WTC11 (cell line): Measurements from ENCODE around the gene SLC45A1. TPM values are rescaled to one million over a fixed set of nuclear protein-coding genes. Genes with fewer than 3 reads are reported as not detected.

Source experiments
- ATAC-seq: fragments of 200-7000 bp; cut with Tn5 transposase; 2 replicates; pipeline ENCODE4 v1.10.0; 2021; ENCODE audit warnings: mild to moderate bottlenecking, moderate library complexity
- CTCF ChIA-PET: fragments of 300-600 bp; sonication (Branson Sonifier 250); formaldehyde crosslinking; loops from one replicate; lab custom pipeline; 2021; ENCODE audit warnings: antibody characterized with exemption; lab: Charles Lee
- POLR2A ChIA-PET: fragments of 350-600 bp; sonication (Branson Sonifier 250); formaldehyde crosslinking; loops from one replicate; lab custom pipeline; 2021; ENCODE audit warnings: antibody characterized with exemption; lab: Charles Lee
- DNase-seq: peaks from one replicate; pipeline ENCODE4 v3.0.0; 2021; ENCODE audit warnings: low spot score
- H3K27ac Mint-ChIP-seq: 2 replicates; pipeline ENCODE4 v1.8.0; 2021; ENCODE audit warnings: mixed read lengths
- H3K27me3 Mint-ChIP-seq: 2 replicates; pipeline ENCODE4 v1.8.0; 2021; ENCODE audit warnings: low read depth, mild to moderate bottlenecking, moderate library complexity, mixed read lengths
- H3K36me3 Mint-ChIP-seq: 2 replicates; pipeline ENCODE4 v1.8.0; 2021; ENCODE audit warnings: mixed read lengths
- H3K4me1 Mint-ChIP-seq: 2 replicates; pipeline ENCODE4 v1.8.0; 2022; ENCODE audit warnings: mixed read lengths
- H3K4me3 Mint-ChIP-seq: 2 replicates; pipeline ENCODE4 v1.8.0; 2021; ENCODE audit warnings: mild to moderate bottlenecking, moderate library complexity, mixed read lengths
- H3K9me3 Mint-ChIP-seq: 2 replicates; pipeline ENCODE4 v1.8.0; 2021; ENCODE audit warnings: mixed read lengths
- CREB1 ChIP-seq: sonication (generic); formaldehyde crosslinking; IDR thresholded peaks from 2 replicates; pipeline ENCODE4 v1.8.0; 2023; ENCODE audit warnings: mild to moderate bottlenecking, missing genetic modification reagents
- EMX1 ChIP-seq: fragments of 250-450 bp; sonication (Bioruptor Pico); IDR thresholded peaks from 2 replicates; pipeline ENCODE4 v1.8.0; 2021; ENCODE audit warnings: mild to moderate bottlenecking
- FOXJ3 ChIP-seq: sonication (generic); formaldehyde crosslinking; IDR thresholded peaks from 2 replicates; pipeline ENCODE4 v1.9.0; 2021; ENCODE audit warnings: missing genetic modification reagents, mild to moderate bottlenecking, borderline replicate concordance
- GTF2I ChIP-seq: fragments of 250-450 bp; sonication (Bioruptor Pico); conservative IDR thresholded peaks from 2 replicates; pipeline ENCODE4 v1.4.0; 2021; ENCODE audit warnings: mild to moderate bottlenecking
- IRF1 ChIP-seq: sonication (generic); formaldehyde crosslinking; IDR thresholded peaks from 2 replicates; pipeline ENCODE4 v1.8.0; 2023; ENCODE audit warnings: missing genetic modification reagents
- IRF2 ChIP-seq: sonication (generic); formaldehyde crosslinking; IDR thresholded peaks from 2 replicates; pipeline ENCODE4 v1.8.0; 2022; ENCODE audit warnings: low read depth, missing genetic modification reagents, borderline replicate concordance
- KAT7 ChIP-seq: sonication (generic); formaldehyde crosslinking; IDR thresholded peaks from 2 replicates; pipeline ENCODE4 v1.8.1; 2023; ENCODE audit warnings: missing genetic modification reagents, mild to moderate bottlenecking, borderline replicate concordance
- RELA ChIP-seq: sonication (generic); formaldehyde crosslinking; IDR thresholded peaks from 2 replicates; pipeline ENCODE4 v1.8.1; 2022; ENCODE audit warnings: missing genetic modification reagents, mild to moderate bottlenecking, borderline replicate concordance
- RORB ChIP-seq: fragments of 250-450 bp; sonication (Bioruptor Pico); IDR thresholded peaks from 2 replicates; pipeline ENCODE4 v1.9.0; 2021; ENCODE audit warnings: mild to moderate bottlenecking
- SOX15 ChIP-seq: fragments of 250-450 bp; sonication (Bioruptor Pico); IDR thresholded peaks from 2 replicates; pipeline ENCODE4 v1.9.0; 2021; ENCODE audit warnings: mild to moderate bottlenecking
- TEAD4 ChIP-seq: sonication (generic); formaldehyde crosslinking; IDR thresholded peaks from 2 replicates; pipeline ENCODE4 v1.8.0; 2022; ENCODE audit warnings: mild to moderate bottlenecking, missing genetic modification reagents
- ZBTB21 ChIP-seq: sonication (generic); formaldehyde crosslinking; IDR thresholded peaks from 2 replicates; pipeline ENCODE4 v1.8.1; 2023; ENCODE audit warnings: mild to moderate bottlenecking, missing genetic modification reagents, borderline replicate concordance
- ZNF219 ChIP-seq: sonication (generic); formaldehyde crosslinking; IDR thresholded peaks from 2 replicates; pipeline ENCODE4 v1.8.0; 2023; ENCODE audit warnings: missing genetic modification reagents, mild to moderate bottlenecking, borderline replicate concordance
- ZNF232 ChIP-seq: sonication (generic); formaldehyde crosslinking; IDR thresholded peaks from 2 replicates; pipeline ENCODE4 v1.8.0; 2022; ENCODE audit warnings: mild to moderate bottlenecking, missing genetic modification reagents
- ZNF396 ChIP-seq: fragments of 250-450 bp; sonication (Bioruptor Pico); IDR thresholded peaks from 2 replicates; pipeline ENCODE4 v1.8.0; 2021; ENCODE audit warnings: mild to moderate bottlenecking, moderate library complexity, borderline replicate concordance
- ZSCAN18 ChIP-seq: fragments of 250-450 bp; sonication (Bioruptor Pico); IDR thresholded peaks from 2 replicates; pipeline ENCODE4 v2.1.2; 2022; ENCODE audit warnings: mild to moderate bottlenecking, moderate library complexity
- total RNA-seq: library from RNA; stranded (reverse); gene quantifications from 3 replicates; pipeline ENCODE4 v1.2.3, GENCODE V29; 2021
- TF ChIP-seq, protein P1 (sequence below): sonication (generic); formaldehyde crosslinking; IDR thresholded peaks from 2 replicates; pipeline ENCODE4 v1.8.0; 2022; ENCODE audit warnings: mild to moderate bottlenecking, missing genetic modification reagents
- TF ChIP-seq, protein P2 (sequence below): sonication (generic); formaldehyde crosslinking; IDR thresholded peaks from 2 replicates; pipeline ENCODE4 v1.8.1; 2023; ENCODE audit warnings: mild to moderate bottlenecking, moderate library complexity, missing genetic modification reagents

SLC45A1 gene
- total RNA-seq, 1 experiment from 2014 or later = 2.3 TPM

- peaks cover 21% of the 10 kb centered on the region for H3K4me1 Mint-ChIP-seq
- CTCF ChIA-PET = no interaction called here
- H3K9me3 Mint-ChIP-seq = peaks cover 10% of the 10 kb centered on the region
- no peak overlapping the region for H3K27ac Mint-ChIP-seq
- no peak overlapping the region for H3K4me3 Mint-ChIP-seq
- H3K27me3 Mint-ChIP-seq = no peaks in the 10 kb centered on the region
- TF ChIP-seq GTF2I (CRISPR knock-in tag) (no peak), SOX15 (no peak), IRF1 (CRISPR knock-in tag) (no peak), CREB1 (CRISPR knock-in tag) (no peak), IRF2 (CRISPR knock-in tag) (no peak), RELA (CRISPR knock-in tag) (no peak), KAT7 (CRISPR knock-in tag) (no peak), ZNF219 (no peak)
- TF ChIP-seq, protein P1, sequence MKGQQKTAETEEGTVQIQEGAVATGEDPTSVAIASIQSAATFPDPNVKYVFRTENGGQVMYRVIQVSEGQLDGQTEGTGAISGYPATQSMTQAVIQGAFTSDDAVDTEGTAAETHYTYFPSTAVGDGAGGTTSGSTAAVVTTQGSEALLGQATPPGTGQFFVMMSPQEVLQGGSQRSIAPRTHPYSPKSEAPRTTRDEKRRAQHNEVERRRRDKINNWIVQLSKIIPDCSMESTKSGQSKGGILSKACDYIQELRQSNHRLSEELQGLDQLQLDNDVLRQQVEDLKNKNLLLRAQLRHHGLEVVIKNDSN (CRISPR knock-in tag) = no peak
- no peak for ATAC-seq
- POLR2A ChIA-PET = no interaction called here
- no peaks in the 10 kb centered on the region for H3K36me3 Mint-ChIP-seq
- no peak for DNase-seq
Measured at GRCh38 chr1:8285103-8285502, 32.8 kb upstream of the SLC45A1 start.

- Mint-ChIP-seq H3K4me3 (no peak overlapping the region), H3K27ac (no peak overlapping the region; the same call in 1 of the 2 replicates), H3K4me1 (peaks cover 21% of the 10 kb centered on the region), H3K27me3 (no peaks in the 10 kb centered on the region), H3K36me3 (no peaks in the 10 kb centered on the region), H3K9me3 (peaks cover 7% of the 10 kb centered on the region)
- ATAC-seq (no peak), DNase-seq (no peak)
- no peak for TF ChIP-seq GTF2I (CRISPR knock-in tag)
- no peak for TF ChIP-seq ZBTB21 (CRISPR knock-in tag)
- TF ChIP-seq RORB (CRISPR knock-in tag) = no peak
- TF ChIP-seq, protein P2, sequence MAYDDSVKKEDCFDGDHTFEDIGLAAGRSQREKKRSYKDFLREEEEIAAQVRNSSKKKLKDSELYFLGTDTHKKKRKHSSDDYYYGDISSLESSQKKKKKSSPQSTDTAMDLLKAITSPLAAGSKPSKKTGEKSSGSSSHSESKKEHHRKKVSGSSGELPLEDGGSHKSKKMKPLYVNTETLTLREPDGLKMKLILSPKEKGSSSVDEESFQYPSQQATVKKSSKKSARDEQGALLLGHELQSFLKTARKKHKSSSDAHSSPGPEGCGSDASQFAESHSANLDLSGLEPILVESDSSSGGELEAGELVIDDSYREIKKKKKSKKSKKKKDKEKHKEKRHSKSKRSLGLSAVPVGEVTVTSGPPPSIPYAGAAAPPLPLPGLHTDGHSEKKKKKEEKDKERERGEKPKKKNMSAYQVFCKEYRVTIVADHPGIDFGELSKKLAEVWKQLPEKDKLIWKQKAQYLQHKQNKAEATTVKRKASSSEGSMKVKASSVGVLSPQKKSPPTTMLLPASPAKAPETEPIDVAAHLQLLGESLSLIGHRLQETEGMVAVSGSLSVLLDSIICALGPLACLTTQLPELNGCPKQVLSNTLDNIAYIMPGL = no peak
- ChIA-PET CTCF (no interaction called here), POLR2A (no interaction called here)
Measured at GRCh38 chr1:8285965-8286364, 31.9 kb upstream of the SLC45A1 start.

- DNase-seq = no peak
- Mint-ChIP-seq H3K36me3 (no peaks in the 10 kb centered on the region), H3K4me3 (no peak overlapping the region), H3K4me1 (no peaks in the 10 kb centered on the region)
- POLR2A ChIA-PET = no interaction called here
- ATAC-seq = no peak
- CTCF ChIA-PET = no interaction called here
- TF ChIP-seq FOXJ3 (CRISPR knock-in tag) (no peak), IRF2 (CRISPR knock-in tag) (no peak), ZBTB21 (CRISPR knock-in tag) (no peak), ZNF232 (no peak), TEAD4 (CRISPR knock-in tag) (no peak), ZSCAN18 (CRISPR knock-in tag) (no peak), ZNF396 (CRISPR knock-in tag) (no peak), EMX1 (CRISPR knock-in tag) (no peak)
- TF ChIP-seq, all 79 proteins: peak for 0
- Mint-ChIP-seq H3K27ac (no peak overlapping the region), H3K27me3 (no peaks in the 10 kb centered on the region; the same call in 1 of the 2 replicates), H3K9me3 (peaks cover 5% of the 10 kb centered on the region; the same call in 1 of the 2 replicates)
Measured at GRCh38 chr1:8293118-8293517, 24.8 kb upstream of the SLC45A1 start.
